Measurements from ENCODE around the gene BTBD9. TPM values are rescaled to one million over a fixed set of nuclear protein-coding genes. Genes with fewer than 3 reads are reported as not detected.

The BTBD9 gene
- total and polyA plus RNA-seq, 9 of the 15 experiments (the other 6 are each of a cell fraction or from before 2014, with no cell fraction given) = 0.08 to 1.6 (median 0.58) TPM

DNA sequence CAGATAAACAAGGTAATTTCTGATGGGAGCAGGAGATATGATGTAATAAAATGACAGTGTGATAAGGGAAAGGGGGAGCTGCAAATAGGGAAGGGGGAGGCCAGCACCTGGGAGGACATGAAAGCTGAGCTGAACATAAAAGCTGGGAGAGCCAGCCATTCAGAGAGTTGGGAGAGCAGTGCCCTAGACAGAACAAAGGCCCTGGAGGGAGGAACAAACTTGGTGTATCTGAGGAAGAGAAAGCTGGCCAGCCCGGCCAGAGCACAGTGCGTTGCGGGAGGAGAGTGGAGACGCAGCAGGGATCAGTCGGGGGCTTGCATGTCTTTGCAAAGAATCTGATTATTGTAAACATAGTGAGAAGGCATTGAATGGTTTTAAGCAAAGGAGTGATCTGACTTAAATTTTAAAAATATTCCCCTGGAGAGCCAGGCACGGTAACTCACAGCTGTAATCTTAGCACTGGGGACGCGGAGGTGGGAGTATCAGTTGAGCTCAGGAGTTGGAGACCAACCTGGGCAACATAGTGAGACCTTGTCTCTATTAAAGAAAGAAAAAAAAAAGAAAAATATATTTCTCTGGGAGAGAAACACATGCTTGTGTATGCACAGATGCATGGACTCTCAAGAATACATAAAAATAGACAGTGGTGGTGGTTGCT is 502.0 kb downstream of the BTBD9 start:
- Histone ChIP-seq H4K20me1 (replicated peaks; ENCODE audit: control insufficient read depth, insufficient read depth, low read length) (peaks cover 7% of the 10 kb centered on the region), H3K4me1 (replicated peaks in 1 of 2; ENCODE audit: control insufficient read depth in 2 of 2, insufficient read depth in 2 of 2, low read length in 2 of 2) (no peaks in the 10 kb centered on the region), H3K9me1 (ENCODE audit: control insufficient read depth, insufficient read depth, low read length) (no peaks in the 10 kb centered on the region), H3K9ac (ENCODE audit: insufficient read depth in 1 of 2, low read depth in 2 of 2, low read length in 2 of 2) (no peak overlapping the region), H3K27me3 (ENCODE audit: control insufficient read depth in 2 of 2, insufficient read depth in 2 of 2, low read length in 2 of 2) (no peaks in the 10 kb centered on the region), H2AFZ (ENCODE audit: low read depth, low read length) (no peak overlapping the region), H3K27ac (ENCODE audit: extremely low read depth, low read depth, low read length) (no peak overlapping the region), H3K4me3 (no peak overlapping the region), H3K9me3 (replicated peaks; ENCODE audit: control insufficient read depth, insufficient read depth, low read depth, low read length) (no peaks in the 10 kb centered on the region), H3K36me3 (ENCODE audit: control insufficient read depth, insufficient read depth, low read length) (no peaks in the 10 kb centered on the region; the same call in 2 of the 3 replicates), H3K79me2 (ENCODE audit: control insufficient read depth, insufficient read depth, low read length) (no peaks in the 10 kb centered on the region), H3K4me2 (ENCODE audit: insufficient read depth, low read length) (no peak overlapping the region)
- 83% methylated on average over 7 of the region's 8 CpGs for WGBS (ENCODE audit: insufficient coverage, low coverage, missing lambda C conversion rate)
- in situ Hi-C loops (cut with MboI) = no loop called here
- ChIA-PET CTCF (ENCODE audit: low intra/inter-chr PET ratio) (no interaction called here), POLR2A (interaction anchor here (1.4 kb wide), 1 partner anchor 12 kb away, joined by 4 read pairs; no protein-coding TSS in a partner anchor)
- no peak for FAIRE-seq
- ATAC-seq = no peak
- DNase-seq (ENCODE audit: extremely low read depth in 1 of 4, low spot score in 3 of 4) = no peak
- intact Hi-C loops (cut with micrococcal nuclease) = no loop called here
- BruUV-seq (replicated peaks) = no TSS peak
- TF ChIP-seq MTF1 (CRISPR knock-in tag; IDR thresholded peaks at IDR 0.05; ENCODE audit: borderline replicate concordance) = no peak
- TF ChIP-seq, protein P1, sequence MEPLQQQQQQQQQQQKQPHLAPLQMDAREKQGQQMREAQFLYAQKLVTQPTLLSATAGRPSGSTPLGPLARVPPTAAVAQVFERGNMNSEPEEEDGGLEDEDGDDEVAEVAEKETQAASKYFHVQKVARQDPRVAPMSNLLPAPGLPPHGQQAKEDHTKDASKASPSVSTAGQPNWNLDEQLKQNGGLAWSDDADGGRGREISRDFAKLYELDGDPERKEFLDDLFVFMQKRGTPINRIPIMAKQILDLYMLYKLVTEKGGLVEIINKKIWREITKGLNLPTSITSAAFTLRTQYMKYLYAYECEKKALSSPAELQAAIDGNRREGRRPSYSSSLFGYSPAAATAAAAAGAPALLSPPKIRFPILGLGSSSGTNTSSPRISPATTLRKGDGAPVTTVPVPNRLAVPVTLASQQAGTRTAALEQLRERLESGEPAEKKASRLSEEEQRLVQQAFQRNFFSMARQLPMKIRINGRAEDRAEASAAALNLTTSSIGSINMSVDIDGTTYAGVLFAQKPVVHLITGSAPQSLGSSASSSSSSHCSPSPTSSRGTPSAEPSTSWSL (CRISPR knock-in tag; IDR thresholded peaks at IDR 0.05; ENCODE audit: borderline replicate concordance) = no peak
- TF ChIP-seq ZNF436 (CRISPR knock-in tag; IDR thresholded peaks at IDR 0.05) = no peak
- TF ChIP-seq, protein P2, sequence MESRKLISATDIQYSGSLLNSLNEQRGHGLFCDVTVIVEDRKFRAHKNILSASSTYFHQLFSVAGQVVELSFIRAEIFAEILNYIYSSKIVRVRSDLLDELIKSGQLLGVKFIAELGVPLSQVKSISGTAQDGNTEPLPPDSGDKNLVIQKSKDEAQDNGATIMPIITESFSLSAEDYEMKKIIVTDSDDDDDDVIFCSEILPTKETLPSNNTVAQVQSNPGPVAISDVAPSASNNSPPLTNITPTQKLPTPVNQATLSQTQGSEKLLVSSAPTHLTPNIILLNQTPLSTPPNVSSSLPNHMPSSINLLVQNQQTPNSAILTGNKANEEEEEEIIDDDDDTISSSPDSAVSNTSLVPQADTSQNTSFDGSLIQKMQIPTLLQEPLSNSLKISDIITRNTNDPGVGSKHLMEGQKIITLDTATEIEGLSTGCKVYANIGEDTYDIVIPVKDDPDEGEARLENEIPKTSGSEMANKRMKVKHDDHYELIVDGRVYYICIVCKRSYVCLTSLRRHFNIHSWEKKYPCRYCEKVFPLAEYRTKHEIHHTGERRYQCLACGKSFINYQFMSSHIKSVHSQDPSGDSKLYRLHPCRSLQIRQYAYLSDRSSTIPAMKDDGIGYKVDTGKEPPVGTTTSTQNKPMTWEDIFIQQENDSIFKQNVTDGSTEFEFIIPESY (CRISPR knock-in tag; IDR thresholded peaks at IDR 0.05) = no peak
- TF ChIP-seq, protein P3, sequence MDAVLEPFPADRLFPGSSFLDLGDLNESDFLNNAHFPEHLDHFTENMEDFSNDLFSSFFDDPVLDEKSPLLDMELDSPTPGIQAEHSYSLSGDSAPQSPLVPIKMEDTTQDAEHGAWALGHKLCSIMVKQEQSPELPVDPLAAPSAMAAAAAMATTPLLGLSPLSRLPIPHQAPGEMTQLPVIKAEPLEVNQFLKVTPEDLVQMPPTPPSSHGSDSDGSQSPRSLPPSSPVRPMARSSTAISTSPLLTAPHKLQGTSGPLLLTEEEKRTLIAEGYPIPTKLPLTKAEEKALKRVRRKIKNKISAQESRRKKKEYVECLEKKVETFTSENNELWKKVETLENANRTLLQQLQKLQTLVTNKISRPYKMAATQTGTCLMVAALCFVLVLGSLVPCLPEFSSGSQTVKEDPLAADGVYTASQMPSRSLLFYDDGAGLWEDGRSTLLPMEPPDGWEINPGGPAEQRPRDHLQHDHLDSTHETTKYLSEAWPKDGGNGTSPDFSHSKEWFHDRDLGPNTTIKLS (IDR thresholded peaks at IDR 0.05; ENCODE audit: borderline replicate concordance, low read depth) = no peak
- TF ChIP-seq SP2 (IDR thresholded peaks at IDR 0.05; ENCODE audit: extremely low read depth, low read depth, low read length, poor library complexity, severe bottlenecking) = no peak
- TF ChIP-seq SETDB1 (IDR thresholded peaks at IDR 0.05; ENCODE audit: low read length) = no peak
- TF ChIP-seq HDAC2 (IDR thresholded peaks at IDR 0.05) = no peak
- TF ChIP-seq SRSF3 (IDR thresholded peaks at IDR 0.05; ENCODE audit: insufficient read depth, low read length) = no peak
- TF ChIP-seq, protein P4, sequence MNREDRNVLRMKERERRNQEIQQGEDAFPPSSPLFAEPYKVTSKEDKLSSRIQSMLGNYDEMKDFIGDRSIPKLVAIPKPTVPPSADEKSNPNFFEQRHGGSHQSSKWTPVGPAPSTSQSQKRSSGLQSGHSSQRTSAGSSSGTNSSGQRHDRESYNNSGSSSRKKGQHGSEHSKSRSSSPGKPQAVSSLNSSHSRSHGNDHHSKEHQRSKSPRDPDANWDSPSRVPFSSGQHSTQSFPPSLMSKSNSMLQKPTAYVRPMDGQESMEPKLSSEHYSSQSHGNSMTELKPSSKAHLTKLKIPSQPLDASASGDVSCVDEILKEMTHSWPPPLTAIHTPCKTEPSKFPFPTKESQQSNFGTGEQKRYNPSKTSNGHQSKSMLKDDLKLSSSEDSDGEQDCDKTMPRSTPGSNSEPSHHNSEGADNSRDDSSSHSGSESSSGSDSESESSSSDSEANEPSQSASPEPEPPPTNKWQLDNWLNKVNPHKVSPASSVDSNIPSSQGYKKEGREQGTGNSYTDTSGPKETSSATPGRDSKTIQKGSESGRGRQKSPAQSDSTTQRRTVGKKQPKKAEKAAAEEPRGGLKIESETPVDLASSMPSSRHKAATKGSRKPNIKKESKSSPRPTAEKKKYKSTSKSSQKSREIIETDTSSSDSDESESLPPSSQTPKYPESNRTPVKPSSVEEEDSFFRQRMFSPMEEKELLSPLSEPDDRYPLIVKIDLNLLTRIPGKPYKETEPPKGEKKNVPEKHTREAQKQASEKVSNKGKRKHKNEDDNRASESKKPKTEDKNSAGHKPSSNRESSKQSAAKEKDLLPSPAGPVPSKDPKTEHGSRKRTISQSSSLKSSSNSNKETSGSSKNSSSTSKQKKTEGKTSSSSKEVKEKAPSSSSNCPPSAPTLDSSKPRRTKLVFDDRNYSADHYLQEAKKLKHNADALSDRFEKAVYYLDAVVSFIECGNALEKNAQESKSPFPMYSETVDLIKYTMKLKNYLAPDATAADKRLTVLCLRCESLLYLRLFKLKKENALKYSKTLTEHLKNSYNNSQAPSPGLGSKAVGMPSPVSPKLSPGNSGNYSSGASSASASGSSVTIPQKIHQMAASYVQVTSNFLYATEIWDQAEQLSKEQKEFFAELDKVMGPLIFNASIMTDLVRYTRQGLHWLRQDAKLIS (CRISPR knock-in tag; IDR thresholded peaks at IDR 0.05) = no peak
- no peak for TF ChIP-seq ZNF384 (IDR thresholded peaks at IDR 0.05; ENCODE audit: low read depth, low read length)
- TF ChIP-seq CREM (IDR thresholded peaks at IDR 0.05; ENCODE audit: low read depth) = no peak
